Measurements from ENCODE around the gene PAX3.

PAX3 gene

DNA sequence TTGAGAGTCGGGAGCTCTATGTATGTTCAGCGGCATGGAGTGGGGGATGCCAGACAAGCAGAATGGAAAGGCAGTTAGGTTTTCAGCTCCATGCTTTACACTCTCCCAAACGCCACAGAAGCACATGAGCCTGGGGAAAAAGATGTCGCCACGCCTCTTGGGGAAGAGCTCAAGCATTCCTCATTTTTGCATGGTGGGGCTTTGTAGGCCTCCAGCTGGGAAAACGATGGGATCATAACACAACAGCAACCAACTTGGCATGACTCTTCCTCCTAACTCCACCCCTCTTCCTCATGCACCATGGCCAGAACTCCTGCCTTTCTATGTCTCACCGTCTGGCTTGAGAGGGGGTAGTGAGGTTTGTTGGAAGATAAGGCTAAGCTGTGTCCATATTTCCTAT is 102.6 kb downstream of the PAX3 start:
- H3K4me3 ChIP-seq (ENCODE audit: low read depth, low read length): no peak overlapping the region
- no peak overlapping the region for H3K27ac ChIP-seq
- TF ChIP-seq, protein P1, sequence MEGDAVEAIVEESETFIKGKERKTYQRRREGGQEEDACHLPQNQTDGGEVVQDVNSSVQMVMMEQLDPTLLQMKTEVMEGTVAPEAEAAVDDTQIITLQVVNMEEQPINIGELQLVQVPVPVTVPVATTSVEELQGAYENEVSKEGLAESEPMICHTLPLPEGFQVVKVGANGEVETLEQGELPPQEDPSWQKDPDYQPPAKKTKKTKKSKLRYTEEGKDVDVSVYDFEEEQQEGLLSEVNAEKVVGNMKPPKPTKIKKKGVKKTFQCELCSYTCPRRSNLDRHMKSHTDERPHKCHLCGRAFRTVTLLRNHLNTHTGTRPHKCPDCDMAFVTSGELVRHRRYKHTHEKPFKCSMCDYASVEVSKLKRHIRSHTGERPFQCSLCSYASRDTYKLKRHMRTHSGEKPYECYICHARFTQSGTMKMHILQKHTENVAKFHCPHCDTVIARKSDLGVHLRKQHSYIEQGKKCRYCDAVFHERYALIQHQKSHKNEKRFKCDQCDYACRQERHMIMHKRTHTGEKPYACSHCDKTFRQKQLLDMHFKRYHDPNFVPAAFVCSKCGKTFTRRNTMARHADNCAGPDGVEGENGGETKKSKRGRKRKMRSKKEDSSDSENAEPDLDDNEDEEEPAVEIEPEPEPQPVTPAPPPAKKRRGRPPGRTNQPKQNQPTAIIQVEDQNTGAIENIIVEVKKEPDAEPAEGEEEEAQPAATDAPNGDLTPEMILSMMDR (IDR thresholded peaks at IDR 0.05; ENCODE audit: low read depth, low read length): no peak
- H3K27me3 ChIP-seq (ENCODE audit: insufficient read depth, low read depth, severe bottlenecking): peaks cover 18% of the 10 kb centered on the region
- no peaks in the 10 kb centered on the region for H3K9me3 ChIP-seq (ENCODE audit: severe bottlenecking)
- no peaks in the 10 kb centered on the region for H3K36me3 ChIP-seq
- no peak for DNase-seq

DNA sequence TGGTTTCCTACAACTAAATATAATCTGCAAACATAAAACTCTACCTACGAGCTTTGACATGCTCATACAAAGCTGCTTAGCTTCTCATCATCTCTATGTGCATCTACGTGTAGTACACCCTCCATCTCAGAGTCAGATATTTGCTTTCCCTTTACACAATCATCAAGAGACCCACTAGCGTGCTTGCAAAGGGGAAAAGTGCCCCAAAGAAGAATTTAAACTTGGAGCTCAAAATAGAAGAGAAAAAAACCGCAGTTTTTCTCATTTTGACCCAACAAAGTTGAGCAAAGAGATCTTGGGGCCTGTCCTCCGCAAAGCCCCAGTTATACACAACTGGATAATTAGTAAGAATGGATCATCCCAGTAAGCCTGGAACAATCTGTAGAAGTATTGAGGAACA is 104.1 kb downstream of the PAX3 start:
- Histone ChIP-seq H3K27ac (no peak overlapping the region), H3K4me3 (ENCODE audit: low read depth, low read length) (no peak overlapping the region), H3K27me3 (ENCODE audit: insufficient read depth, low read depth, severe bottlenecking) (peaks cover 22% of the 10 kb centered on the region), H3K36me3 (no peaks in the 10 kb centered on the region), H3K9me3 (ENCODE audit: severe bottlenecking) (no peaks in the 10 kb centered on the region)
- TF ChIP-seq, protein P1 (IDR thresholded peaks at IDR 0.05; ENCODE audit: low read depth, low read length): no peak
- no peak for DNase-seq

GRCh38 chr2:222193328-222193983 is 105.3 kb downstream of the PAX3 start:
- no peak overlapping the region for H3K4me3 ChIP-seq (ENCODE audit: low read depth, low read length)

DNA sequence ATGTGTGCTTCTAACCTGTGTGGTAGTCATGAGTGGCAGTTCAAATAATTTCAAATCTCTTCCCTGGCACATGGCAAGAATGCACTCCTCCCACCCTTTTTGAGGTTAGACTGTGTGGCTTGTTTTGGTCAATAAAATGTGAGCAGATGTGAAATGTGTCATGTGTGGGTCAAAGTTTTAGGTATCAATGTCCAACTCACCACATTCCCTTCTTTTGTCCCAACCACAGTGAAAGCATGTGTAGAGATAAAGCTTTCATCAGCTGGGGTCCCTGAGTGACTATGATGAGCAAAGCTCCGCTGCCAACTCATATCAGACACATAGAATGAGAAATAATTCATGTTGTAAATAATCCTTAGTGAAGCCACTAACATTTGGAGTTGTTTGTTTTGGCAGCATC is 118.2 kb downstream of the PAX3 start:
- TF ChIP-seq, protein P1 (IDR thresholded peaks at IDR 0.05; ENCODE audit: low read depth, low read length): no peak
- Histone ChIP-seq H3K4me3 (ENCODE audit: low read depth, low read length) (no peak overlapping the region), H3K27ac (no peak overlapping the region), H3K36me3 (no peaks in the 10 kb centered on the region), H3K9me3 (ENCODE audit: severe bottlenecking) (no peaks in the 10 kb centered on the region), H3K27me3 (ENCODE audit: insufficient read depth, low read depth, severe bottlenecking) (no peaks in the 10 kb centered on the region)
- DNase-seq: no peak

More at GRCh38 chr2:222193328-222193983, 105.3 kb downstream of the PAX3 start:
- no peaks in the 10 kb centered on the region for H3K9me3 ChIP-seq (ENCODE audit: severe bottlenecking)
- H3K27me3 ChIP-seq (ENCODE audit: insufficient read depth, low read depth, severe bottlenecking): peaks cover 19% of the 10 kb centered on the region
- no peaks in the 10 kb centered on the region for H3K36me3 ChIP-seq
- no peak overlapping the region for H3K27ac ChIP-seq
- TF ChIP-seq, protein P1 (IDR thresholded peaks at IDR 0.05; ENCODE audit: low read depth, low read length): no peak
- DNase-seq: peak; percentile 29

- H3K27me3 ChIP-seq (ENCODE audit: insufficient read depth, low read depth, severe bottlenecking): no peaks in the 10 kb centered on the region
- H3K27ac ChIP-seq: no peak overlapping the region
- no peak for DNase-seq
- no peaks in the 10 kb centered on the region for H3K36me3 ChIP-seq
- no peak overlapping the region for H3K4me3 ChIP-seq (ENCODE audit: low read depth, low read length)
- TF ChIP-seq, protein P1 (IDR thresholded peaks at IDR 0.05; ENCODE audit: low read depth, low read length): no peak
- no peaks in the 10 kb centered on the region for H3K9me3 ChIP-seq (ENCODE audit: severe bottlenecking)
Measured at GRCh38 chr2:222179592-222179991, 119.2 kb downstream of the PAX3 start.

DNA sequence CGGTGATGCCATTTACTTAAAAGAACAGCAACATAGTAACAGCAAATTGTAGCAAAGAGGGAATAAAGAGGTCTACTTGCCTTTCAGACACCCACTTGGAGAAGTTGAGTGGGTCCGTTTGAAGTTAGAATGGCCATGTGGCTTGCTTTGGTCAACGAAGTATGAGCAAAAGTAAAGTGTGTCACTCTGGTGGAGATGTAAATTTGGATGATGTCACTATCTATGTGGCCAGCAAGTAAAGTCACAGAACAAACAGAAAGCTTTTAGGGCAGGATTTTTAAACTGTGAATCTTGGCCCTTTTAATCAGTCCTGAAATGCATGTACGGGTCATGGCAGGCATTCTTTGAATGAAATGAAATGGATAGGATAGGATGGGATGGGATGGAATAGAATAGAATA is 120.3 kb downstream of the PAX3 start:
- DNase-seq: no peak
- Histone ChIP-seq H3K27me3 (ENCODE audit: insufficient read depth, low read depth, severe bottlenecking) (no peaks in the 10 kb centered on the region), H3K27ac (no peak overlapping the region), H3K9me3 (ENCODE audit: severe bottlenecking) (no peaks in the 10 kb centered on the region), H3K4me3 (ENCODE audit: low read depth, low read length) (no peak overlapping the region), H3K36me3 (no peaks in the 10 kb centered on the region)
- TF ChIP-seq, protein P1 (IDR thresholded peaks at IDR 0.05; ENCODE audit: low read depth, low read length): no peak

All from WERI-Rb-1 (cell line).